ENCODE data around the gene AKNAD1.

GRCh38 chr1:108828074-108828961 is 28.6 kb downstream of the AKNAD1 start:
- no peak for TF ChIP-seq GATA2 (IDR thresholded peaks at IDR 0.05; ENCODE audit: low read depth, low read length)
- TF ChIP-seq GATA3 (IDR thresholded peaks at IDR 0.05; ENCODE audit: low read depth, low read length): no peak

Data from SH-SY5Y (cell line).